Metanephros (tissue), 1 donor: ENCODE results near the gene NPFFR2. TPM values are rescaled to one million over a fixed set of nuclear protein-coding genes. Genes with fewer than 3 reads are reported as not detected.

Source experiments
- total RNA-seq: library from RNA; depleted of rRNA; stranded (reverse); fragments of >200 nt; gene quantifications from one replicate; pipeline ENCODE4 v1.2.3, GENCODE V29; 2014

Gene NPFFR2
- 0.76 TPM for total RNA-seq

GRCh38 chr4:72031868-72032608, at the start of gene NPFFR2:
Gene NPFFR2 (plus strand): TSS chr4:72032000. CDS start chr4:72128592, 96,592 bp downstream.

Other genes starting within 250 kb of the NPFFR2 start
- gene GC, start 247.9 kb upstream of the NPFFR2 start, total RNA-seq = 1.6 TPM